Hematopoietic multipotent progenitor cell treated with erythropoietin and hydrocortisone succinate and interleukin-3 and kit ligand, for 15 days (in vitro differentiated cells): ENCODE results near the gene PAGE2.
"Not testable (repeated sequence)": the region's sequence is repeated elsewhere in the genome, so short reads cannot be mapped to it uniquely, and the experiment has no call there.

Source experiments
- DNase-seq: peaks from one replicate; pipeline ENCODE4 v3.0.0-alpha.2; 2015; ENCODE audit warnings: low spot score

PAGE2 gene

GRCh38 chrX:55123900-55124299 is 35.1 kb downstream of the PAGE2 start:
- no peak for DNase-seq

GRCh38 chrX:55127692-55128091 is 38.9 kb downstream of the PAGE2 start:
- DNase-seq, result no peak

DNA sequence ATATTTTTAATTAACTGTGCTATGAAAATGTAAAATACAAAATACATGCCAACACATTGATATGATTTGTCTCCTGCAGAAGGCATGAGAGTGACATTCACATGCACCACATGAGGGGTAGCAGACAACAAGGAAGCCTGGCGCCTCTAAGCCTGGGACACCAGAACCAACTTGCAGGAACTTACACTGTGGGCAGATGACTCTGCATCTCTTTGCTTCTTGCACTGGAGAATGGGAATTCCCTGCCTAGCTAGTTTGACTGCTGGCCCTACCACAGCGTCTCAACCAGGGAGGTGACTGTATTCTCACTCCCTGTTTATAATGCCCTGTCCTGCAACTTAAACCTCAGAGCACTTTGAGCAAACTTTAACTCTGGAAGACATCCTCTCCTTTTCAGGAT is 40.5 kb downstream of the PAGE2 start:
- DNase-seq, result no peak

- peak; percentile 80 for DNase-seq
These were observed 41.7 kb downstream of the PAGE2 start for GRCh38 chrX:55130481-55130880.

DNA sequence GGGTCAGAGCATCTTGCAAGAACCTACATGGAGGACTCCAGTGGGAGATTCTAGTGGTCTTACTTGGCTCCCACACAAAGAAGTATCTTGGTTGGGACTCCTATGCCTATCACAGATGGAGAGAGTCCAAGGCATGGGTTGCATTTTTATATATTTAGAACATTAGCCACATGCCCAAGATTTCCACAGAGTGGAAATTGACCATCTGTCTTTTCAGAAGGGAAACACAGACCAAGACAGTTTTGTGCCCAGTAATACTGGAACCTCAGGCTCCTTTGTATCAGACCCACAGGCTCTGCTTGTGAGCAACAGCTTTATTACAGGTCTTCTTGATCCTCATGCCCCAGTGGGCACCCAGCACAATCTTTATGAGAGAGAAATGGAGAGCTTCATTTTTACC is 43.6 kb downstream of the PAGE2 start:
- DNase-seq, result no peak

DNA sequence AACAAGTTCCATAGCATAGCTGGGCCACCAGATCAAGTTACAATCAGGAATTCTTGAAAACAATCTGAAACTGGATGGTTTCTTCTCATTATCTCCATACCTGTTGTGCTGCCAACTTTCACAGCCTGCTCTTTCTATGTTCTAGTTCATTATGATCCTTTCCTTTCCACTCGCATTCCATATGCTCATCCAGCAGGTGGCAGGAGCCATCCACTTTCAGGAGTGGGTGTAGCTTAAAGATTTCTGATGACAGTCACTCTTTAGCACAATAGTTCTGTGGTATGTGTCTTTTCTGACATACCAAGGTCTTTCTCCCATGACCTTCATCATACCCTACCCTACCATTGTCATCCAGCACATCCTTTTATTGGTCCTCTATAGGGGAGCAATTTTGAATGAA is 46.4 kb downstream of the PAGE2 start:
- peak; percentile 67 for DNase-seq

- DNase-seq, result not testable (repeated sequence)
These were observed 52.0 kb downstream of the PAGE2 start for GRCh38 chrX:55140800-55141199.
